Stimulated activated naive B cell treated with anti-CD40 and anti-IgM and Interleukin-4, amounts not matched to agents 10 μg/mL and 1 μg/mL and 100 μg/mL, for 72 hours (primary cell): Measurements from ENCODE around the gene RASA3.
"Not testable (repeated sequence)": the region's sequence is repeated elsewhere in the genome, so short reads cannot be mapped to it uniquely, and the experiment has no call there.

Experiments
- ATAC-seq, 2 donors: fragments of 150-1000 bp; cut with Tn5 transposase; replicated peaks; 2 replicates each; pipeline ENCODE4 v1.10.0; 2021; ENCODE audit warnings: moderate library complexity in 1 of 2
- DNase-seq: peaks from one replicate; pipeline ENCODE4 v3.0.0; 2021
- H3K27ac Mint-ChIP-seq: one replicate; pipeline ENCODE4 v1.8.0; 2022; ENCODE audit warnings: mild to moderate bottlenecking, mixed read lengths
- H3K27me3 Mint-ChIP-seq, 2 donors: one replicate each; pipeline ENCODE4 v1.8.0; 2022; ENCODE audit warnings: mixed read lengths in 2 of 2
- H3K36me3 Mint-ChIP-seq, 2 donors: one replicate each; pipeline ENCODE4 v1.8.0; 2022; ENCODE audit warnings: mixed read lengths in 2 of 2, mild to moderate bottlenecking in 1 of 2
- H3K4me1 Mint-ChIP-seq, 2 donors: one replicate each; pipeline ENCODE4 v1.8.0; 2022; ENCODE audit warnings: mixed read lengths in 2 of 2, mild to moderate bottlenecking in 1 of 2
- H3K4me3 Mint-ChIP-seq, 2 donors: one replicate each; pipeline ENCODE4 v1.8.0; 2022; ENCODE audit warnings: mild to moderate bottlenecking in 2 of 2, mixed read lengths in 2 of 2, moderate library complexity in 1 of 2
- H3K9me3 Mint-ChIP-seq, 2 donors: one replicate each; pipeline ENCODE4 v1.8.0; 2022; ENCODE audit warnings: mixed read lengths in 2 of 2, mild to moderate bottlenecking in 1 of 2

Gene RASA3

DNA sequence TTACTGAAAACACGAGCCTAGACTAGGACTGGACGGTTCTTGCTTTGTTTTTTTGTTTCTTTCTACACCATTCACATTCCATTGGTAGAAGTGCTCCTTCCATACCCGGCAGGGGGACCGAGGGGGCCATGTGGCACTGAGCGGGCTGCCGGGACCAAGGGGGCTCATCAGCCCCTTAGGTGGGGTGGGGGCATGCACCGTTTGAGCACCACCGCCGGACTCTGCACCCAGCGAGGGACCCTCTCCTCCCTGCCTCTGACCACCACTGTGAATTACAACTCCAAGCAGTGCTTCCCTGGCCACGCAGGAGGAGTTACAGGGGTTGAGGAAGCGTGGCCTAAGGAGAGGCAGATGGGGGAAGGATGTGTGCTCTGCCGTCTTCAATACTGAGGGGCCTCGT, 31.6 kb upstream of the RASA3 start:
- peaks cover 0 to 8% of the 10 kb centered on the region in 2 donors for H3K27me3 Mint-ChIP-seq
- H3K36me3 Mint-ChIP-seq = peaks cover 0 to 2% of the 10 kb centered on the region in 2 donors
- no peak for ATAC-seq
- H3K4me3 Mint-ChIP-seq = no peak overlapping the region
- DNase-seq = no peak
- H3K27ac Mint-ChIP-seq = no peak overlapping the region
- H3K9me3 Mint-ChIP-seq = peaks cover 0 to 2% of the 10 kb centered on the region in 2 donors
- H3K4me1 Mint-ChIP-seq = peaks cover 26 to 61% of the 10 kb centered on the region in 2 donors

DNA sequence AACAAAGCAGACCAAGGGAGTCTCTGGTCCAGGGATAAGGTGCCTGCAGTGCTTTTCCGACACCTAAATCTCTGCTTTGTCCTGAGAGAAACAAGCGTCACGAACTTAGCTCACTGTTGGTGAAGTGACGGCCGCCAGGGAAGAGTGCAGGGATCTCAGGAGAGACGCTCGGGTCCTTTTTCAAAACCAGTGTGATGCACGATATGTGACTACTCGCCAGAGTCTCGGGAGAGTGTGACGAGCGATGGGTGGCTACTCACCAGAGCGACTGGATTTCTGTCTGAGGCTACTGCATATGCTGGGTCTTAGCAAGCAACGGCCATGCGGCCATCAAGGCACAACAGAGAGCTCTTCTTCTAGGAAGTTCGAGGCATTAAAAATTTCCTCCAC, 30.1 kb upstream of the RASA3 start:
- peak overlapping the region; percentile 80 for H3K27ac Mint-ChIP-seq
- peak overlapping the region in 1 of 2 donors; percentile 82 for H3K4me3 Mint-ChIP-seq
- H3K36me3 Mint-ChIP-seq = peaks cover 0 to 2% of the 10 kb centered on the region in 2 donors
- no peak for ATAC-seq
- H3K27me3 Mint-ChIP-seq = peaks cover 0 to 8% of the 10 kb centered on the region in 2 donors
- DNase-seq = no peak
- peaks cover 0 to 2% of the 10 kb centered on the region in 2 donors for H3K9me3 Mint-ChIP-seq
- peaks cover 30 to 60% of the 10 kb centered on the region in 2 donors for H3K4me1 Mint-ChIP-seq

DNA sequence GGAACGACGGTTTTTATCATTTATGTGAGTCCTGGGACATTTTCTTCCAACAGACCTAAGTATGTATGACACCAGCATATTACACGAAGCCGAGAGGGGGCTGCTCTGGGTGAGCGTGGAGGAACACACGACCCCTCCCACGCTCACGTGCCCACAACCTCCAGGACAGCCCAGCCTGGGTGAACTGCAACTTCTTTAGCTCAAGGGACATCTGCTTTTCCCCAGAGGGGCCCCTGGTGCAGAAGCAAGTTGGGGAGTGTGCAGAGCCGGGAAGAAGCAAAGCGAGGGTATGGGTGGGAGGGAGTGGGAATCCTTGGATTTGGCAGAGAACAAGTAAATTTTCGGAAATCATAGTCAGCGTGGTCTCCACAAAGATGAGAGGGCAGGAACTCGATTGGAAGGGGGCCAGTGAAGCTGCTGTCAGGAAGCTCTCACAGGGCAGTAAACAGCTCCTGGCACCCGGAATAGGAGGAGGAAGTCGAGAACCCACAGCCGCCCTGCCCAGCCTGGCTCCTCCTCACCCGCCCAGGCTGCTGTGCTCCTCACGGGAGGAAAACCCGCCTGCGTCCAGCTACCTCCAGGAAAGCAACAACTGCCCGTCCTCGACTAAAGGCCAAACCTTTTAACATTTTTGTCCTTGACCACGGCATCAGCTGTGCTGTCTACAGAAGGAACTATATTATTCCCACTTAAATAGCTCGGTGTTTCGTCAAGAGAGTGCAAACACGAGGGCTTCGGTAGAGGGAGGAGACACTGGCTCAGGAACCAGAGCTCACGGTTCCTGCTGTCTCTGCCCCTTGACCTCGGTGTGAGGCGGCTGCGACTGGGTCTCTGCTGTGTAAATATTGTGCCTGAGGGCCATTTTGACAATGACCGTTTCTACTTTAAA, 29.5 kb upstream of the RASA3 start:
- H3K4me1 Mint-ChIP-seq = peaks cover 30 to 60% of the 10 kb centered on the region in 2 donors
- DNase-seq = no peak
- peak; percentile 71 to 80 for ATAC-seq

DNA sequence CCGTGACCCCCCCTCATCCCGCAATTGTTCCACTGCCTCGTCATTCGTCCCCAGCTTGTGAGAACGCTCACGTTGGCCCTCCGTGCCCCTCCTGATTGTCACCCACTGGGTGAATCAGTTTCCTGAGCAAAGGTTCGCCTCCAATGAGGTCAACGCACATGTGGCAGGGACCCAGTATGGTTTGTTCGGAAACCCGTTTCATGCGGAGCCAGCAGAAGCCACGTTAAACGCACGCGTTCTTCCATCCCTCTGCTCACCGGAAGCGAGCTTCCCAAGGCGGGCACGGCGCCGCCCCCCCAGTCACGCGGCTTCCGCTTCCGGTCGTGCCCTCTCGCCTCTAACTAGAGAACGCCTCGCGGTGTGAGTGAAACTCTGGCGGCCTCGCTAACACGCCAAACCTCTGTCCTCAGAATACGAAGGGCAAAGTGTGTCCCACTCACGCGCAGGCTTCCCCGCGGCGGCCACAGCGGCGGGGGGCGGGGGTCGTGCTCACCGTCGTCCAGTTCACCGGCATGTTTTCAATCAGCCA, 28.7 kb upstream of the RASA3 start:
- Mint-ChIP-seq H3K4me3 (no peak overlapping the region), H3K27me3 (peaks cover 0 to 8% of the 10 kb centered on the region in 2 donors), H3K9me3 (peaks cover 0 to 2% of the 10 kb centered on the region in 2 donors), H3K4me1 (peaks cover 35 to 59% of the 10 kb centered on the region in 2 donors), H3K36me3 (peaks cover 0 to 2% of the 10 kb centered on the region in 2 donors), H3K27ac (peak overlapping the region; percentile 80)
- ATAC-seq (no peak), DNase-seq (no peak)

More for the DNA sequence above, 29.5 kb upstream of the RASA3 start:
- Mint-ChIP-seq H3K9me3 (peaks cover 0 to 2% of the 10 kb centered on the region in 2 donors), H3K36me3 (peaks cover 0 to 2% of the 10 kb centered on the region in 2 donors), H3K27me3 (peaks cover 0 to 8% of the 10 kb centered on the region in 2 donors), H3K4me3 (peak overlapping the region; percentile 81 to 82), H3K27ac (peak overlapping the region; percentile 80)

DNA sequence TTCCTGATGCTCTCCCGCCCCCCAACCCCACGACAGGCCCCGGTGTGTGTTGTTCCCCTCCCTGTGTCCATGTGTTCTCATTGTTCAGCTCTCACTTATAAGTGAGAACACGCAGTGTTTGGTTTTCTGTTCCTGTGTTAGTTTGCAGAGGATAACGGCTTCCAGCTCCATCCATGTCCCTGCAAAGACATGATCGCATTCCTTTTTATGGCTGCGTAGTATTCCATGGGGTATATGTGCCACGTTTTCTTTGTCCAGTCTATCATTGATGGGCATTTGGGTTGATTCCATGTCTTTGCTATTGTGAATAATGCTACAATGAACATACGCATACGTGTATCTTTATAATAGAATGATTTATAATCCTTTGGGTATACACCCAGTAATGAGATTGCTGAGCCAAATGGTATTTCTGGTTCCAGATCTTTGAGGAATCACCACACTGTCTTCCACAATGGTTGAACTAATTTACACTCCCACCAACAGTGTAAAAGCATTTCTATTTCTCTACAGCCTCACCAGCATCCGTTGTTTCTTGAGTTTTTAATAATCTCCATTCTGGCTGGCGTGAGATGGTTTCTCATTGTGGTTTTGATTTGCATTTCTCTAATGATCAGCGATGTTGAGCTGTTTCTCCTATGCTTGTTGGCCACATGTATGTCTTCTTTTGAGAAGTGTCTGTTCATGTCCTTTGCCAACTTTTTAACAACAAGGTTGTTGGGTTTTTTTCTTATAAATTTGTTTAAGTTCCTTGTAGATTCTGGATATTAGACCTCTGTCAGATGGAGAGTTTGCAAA, 26.6 kb upstream of the RASA3 start:
- H3K36me3 Mint-ChIP-seq, H3K9me3 Mint-ChIP-seq, DNase-seq, H3K27me3 Mint-ChIP-seq, H3K4me3 Mint-ChIP-seq, ATAC-seq: not testable (repeated sequence)
- Mint-ChIP-seq H3K27ac (peak overlapping the region; percentile 26), H3K4me1 (peaks cover 41 to 55% of the 10 kb centered on the region in 2 donors)

DNA sequence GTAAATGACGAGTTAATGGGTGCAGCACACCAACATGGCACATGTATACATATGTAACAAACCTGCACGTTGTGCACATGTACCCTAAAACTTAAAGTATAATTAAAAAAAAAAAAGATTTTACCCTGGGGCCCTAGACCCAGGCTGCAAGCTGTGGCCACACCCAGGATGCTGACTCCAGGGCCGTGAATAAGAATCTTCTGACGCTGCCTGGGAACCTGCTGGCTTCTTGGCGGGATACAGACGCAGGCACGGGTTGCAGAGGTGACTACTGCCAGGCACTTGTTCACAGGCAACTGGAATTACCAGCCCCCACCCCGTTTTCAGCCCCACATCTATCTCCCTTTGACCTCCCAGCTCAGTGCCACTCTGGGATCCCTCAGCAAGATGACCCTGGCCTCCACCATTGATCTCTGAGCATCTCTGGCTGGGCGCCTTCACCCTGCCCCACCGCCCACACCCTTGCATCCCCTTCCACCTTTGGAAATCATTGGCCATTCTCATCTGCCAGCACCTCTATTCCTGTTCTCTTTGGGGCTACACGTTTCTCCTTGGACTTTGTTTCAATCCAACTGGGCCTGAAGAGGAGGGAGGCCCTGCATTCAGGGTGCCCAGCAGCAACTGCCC, 25.6 kb upstream of the RASA3 start:
- Mint-ChIP-seq H3K4me3 (no peak overlapping the region), H3K9me3 (peaks cover 5 to 6% of the 10 kb centered on the region in 2 donors), H3K27me3 (peaks cover 0 to 5% of the 10 kb centered on the region in 2 donors), H3K4me1 (peaks cover 45 to 49% of the 10 kb centered on the region in 2 donors), H3K36me3 (no peaks in the 10 kb centered on the region), H3K27ac (no peak overlapping the region)
- ATAC-seq = no peak
- no peak for DNase-seq

DNA sequence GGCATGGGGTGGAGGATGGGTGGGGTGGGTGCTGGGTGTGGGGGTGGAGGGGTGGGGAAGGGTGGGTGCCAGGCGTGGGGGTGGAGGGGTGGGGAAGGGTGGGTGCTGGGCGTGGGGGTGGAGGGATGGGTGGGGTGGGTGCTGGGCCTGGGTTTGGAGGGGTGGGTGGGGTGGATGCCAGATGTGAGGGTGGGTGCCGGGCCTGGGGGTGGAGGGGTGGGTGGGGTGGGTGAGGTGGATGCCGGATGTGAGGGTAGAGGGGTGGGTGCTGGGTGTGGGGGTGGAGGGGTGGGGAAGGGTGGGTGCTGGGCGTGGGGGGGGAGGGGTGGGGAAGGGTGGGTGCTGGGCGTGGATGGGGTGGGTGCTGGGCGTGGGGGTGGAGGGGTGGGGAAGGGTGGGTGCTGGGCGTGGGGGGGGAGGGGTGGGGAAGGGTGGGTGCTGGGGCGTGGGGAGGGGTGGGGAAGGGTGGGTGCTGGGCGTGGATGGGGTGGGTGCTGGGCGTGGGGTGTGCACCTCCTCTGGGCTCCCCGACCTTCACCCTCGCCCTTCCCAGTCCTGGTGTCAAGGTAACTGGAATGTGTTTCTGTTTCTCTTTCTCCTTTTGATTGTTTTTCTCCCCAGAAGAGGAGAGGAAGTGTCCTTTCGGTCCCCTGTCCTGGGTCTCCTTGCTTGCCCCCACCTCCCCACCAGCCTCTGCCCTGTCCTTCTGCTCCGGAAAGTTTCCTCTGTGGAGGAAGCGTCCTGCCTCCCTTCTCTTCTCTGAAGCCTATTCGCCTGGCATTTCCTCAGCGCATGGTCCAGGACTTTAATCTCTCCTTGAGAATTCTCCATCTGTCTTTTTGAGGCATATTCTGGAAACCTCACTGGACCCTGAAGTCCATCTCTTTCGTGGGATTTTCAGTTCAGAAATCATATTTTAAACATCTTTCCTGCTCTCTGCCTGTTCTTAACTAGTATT, 23.8 kb upstream of the RASA3 start:
- peaks cover 5 to 6% of the 10 kb centered on the region in 2 donors for H3K9me3 Mint-ChIP-seq
- ATAC-seq (no peak), DNase-seq (no peak)
- H3K4me1 Mint-ChIP-seq = peaks cover 33 to 34% of the 10 kb centered on the region in 2 donors
- H3K27ac Mint-ChIP-seq = peak overlapping the region; percentile 56
- H3K27me3 Mint-ChIP-seq = peaks cover 0 to 5% of the 10 kb centered on the region in 2 donors
- no peaks in the 10 kb centered on the region for H3K36me3 Mint-ChIP-seq
- peak overlapping the region in 1 of 2 donors; percentile 22 for H3K4me3 Mint-ChIP-seq

DNA sequence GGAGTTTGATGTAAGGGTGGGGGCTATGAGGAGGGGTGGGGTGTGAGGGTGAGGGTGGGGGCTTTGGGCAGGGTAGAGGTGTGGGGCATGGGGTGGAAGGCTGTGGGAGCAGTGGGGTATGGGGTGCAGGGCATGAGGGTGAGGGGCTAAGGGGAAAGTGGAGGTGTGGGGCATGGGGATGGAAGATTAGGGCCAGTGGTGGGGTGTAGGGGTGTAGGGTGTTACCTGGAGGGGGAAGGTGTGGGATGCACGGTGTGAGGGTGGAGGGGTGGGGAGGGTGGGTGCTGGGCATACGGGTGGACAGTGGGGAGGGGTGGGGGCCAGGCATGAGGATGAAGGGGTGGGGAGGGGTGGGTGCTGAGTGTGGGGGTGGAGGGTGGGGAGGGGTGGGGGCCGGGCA, 22.9 kb upstream of the RASA3 start:
- no peak for DNase-seq
- Mint-ChIP-seq H3K27me3 (peaks cover 0 to 5% of the 10 kb centered on the region in 2 donors), H3K36me3 (no peaks in the 10 kb centered on the region), H3K27ac (no peak overlapping the region), H3K4me3 (no peak overlapping the region), H3K4me1 (peaks cover 32 to 34% of the 10 kb centered on the region in 2 donors), H3K9me3 (peaks cover 5 to 6% of the 10 kb centered on the region in 2 donors)
- ATAC-seq = no peak

DNA sequence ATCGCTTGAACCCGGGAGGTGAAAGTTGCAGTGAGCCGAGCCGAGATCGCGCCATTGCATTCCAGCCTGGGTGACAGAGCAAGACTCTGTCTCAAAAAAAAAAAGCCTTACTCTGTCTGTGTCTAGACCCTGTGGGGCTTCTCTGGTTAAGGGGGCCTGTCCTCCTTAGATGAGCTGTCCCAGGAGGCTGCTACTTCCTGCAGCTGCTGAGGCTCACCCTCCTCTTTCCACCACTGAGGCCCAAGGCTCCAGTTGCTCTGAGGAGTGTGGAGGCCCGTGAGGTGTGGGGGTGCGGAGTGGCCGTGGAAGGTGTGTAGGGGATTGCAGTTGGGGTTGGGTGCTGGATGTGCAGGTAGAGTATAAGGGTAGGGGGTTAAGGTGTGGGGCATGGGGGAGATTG, 22.1 kb upstream of the RASA3 start:
- Mint-ChIP-seq H3K9me3 (peaks cover 4 to 5% of the 10 kb centered on the region in 2 donors), H3K27me3 (peaks cover 0 to 5% of the 10 kb centered on the region in 2 donors), H3K27ac (peak overlapping the region; percentile 3), H3K4me3 (peak overlapping the region in 1 of 2 donors; percentile 58), H3K36me3 (no peaks in the 10 kb centered on the region), H3K4me1 (peaks cover 27 to 32% of the 10 kb centered on the region in 2 donors)
- peak; percentile 63 to 64 for ATAC-seq
- no peak for DNase-seq

DNA sequence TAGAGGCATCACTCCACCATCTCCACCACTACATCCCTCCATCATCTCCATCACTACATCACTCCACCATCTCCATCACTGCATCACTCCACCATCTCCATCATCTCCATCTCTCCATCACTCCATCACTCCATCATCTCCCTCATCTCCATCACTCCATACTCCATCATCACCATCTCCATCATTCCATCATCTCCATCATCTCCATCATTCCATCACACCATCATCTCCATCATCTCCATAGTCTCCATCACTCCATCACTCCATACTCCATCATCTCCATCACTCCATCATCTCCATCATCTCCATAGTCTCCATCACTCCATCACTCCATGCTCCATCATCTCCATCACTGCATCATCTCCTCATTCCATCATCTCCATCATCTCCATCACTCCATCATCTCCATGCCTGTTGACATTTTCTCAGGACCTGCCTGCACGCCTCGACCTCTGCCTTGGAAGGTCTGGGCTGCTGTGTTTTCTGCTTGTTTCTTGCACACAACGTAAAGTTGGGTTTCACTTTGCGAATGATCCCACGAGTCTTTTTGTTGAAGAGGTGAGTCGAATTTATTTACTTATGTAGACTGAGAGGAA, 21.2 kb upstream of the RASA3 start:
- peaks cover 4 to 5% of the 10 kb centered on the region in 2 donors for H3K9me3 Mint-ChIP-seq
- DNase-seq = no peak
- peaks cover 26 to 37% of the 10 kb centered on the region in 2 donors for H3K4me1 Mint-ChIP-seq
- H3K4me3 Mint-ChIP-seq = no peak overlapping the region
- ATAC-seq = no peak
- H3K27me3 Mint-ChIP-seq = peaks cover 0 to 5% of the 10 kb centered on the region in 2 donors
- H3K36me3 Mint-ChIP-seq = no peaks in the 10 kb centered on the region
- peak overlapping the region; percentile 3 for H3K27ac Mint-ChIP-seq

DNA sequence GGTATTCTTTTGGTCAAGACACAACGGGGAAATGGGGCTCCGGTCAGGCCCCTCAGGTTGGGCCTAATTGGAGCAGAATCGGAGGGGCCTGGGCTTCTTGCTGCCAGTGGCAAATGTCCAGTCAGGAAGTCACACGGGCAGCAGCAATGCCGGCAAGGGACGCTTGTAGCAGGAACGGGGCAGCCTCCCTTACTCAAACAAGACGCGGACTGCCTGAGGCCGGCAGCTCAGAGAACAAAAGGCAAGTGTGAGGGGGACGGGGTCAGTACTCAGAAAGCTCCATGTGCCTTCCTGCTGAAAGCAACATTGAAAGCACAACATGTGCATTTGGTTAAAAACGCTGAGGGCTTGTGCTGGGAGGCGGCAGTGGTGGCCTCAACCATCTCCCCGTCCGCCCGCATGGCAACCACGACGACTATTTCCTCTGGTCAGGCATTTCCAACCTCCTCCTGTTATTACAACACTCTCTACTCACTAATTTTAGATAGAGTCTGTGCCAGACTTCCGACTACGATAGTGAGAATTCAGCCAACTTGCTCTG, 20.5 kb upstream of the RASA3 start:
- no peak for DNase-seq
- Mint-ChIP-seq H3K9me3 (peaks cover 4 to 5% of the 10 kb centered on the region in 2 donors), H3K27ac (no peak overlapping the region), H3K4me1 (peaks cover 33 to 40% of the 10 kb centered on the region in 2 donors), H3K4me3 (no peak overlapping the region), H3K36me3 (no peaks in the 10 kb centered on the region), H3K27me3 (peaks cover 0 to 5% of the 10 kb centered on the region in 2 donors)
- ATAC-seq = no peak

DNA sequence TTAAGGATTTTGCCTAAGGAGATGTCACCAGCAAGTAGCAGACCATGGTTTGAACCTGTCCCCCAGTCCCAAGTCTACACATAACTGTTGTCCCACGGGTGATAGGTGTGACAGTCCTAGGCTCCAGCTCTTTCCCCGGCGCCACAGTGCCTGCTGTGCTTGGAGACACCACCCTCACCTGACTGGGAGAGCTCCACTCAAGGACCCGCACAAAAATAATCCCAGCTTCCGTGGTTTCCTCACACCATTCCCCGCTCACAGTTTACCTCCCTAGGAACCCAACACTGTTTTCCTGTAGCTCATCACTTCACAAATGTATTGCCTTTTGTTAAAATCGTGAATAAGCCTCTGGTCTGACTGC, 19.8 kb upstream of the RASA3 start:
- no peaks in the 10 kb centered on the region for H3K36me3 Mint-ChIP-seq
- no peak overlapping the region for H3K4me3 Mint-ChIP-seq
- H3K4me1 Mint-ChIP-seq = peaks cover 33 to 38% of the 10 kb centered on the region in 2 donors
- ATAC-seq (no peak), DNase-seq (no peak)
- peaks cover 4 to 5% of the 10 kb centered on the region in 2 donors for H3K9me3 Mint-ChIP-seq
- peaks cover 0 to 5% of the 10 kb centered on the region in 2 donors for H3K27me3 Mint-ChIP-seq
- H3K27ac Mint-ChIP-seq = no peak overlapping the region
